Measurements from ENCODE around the gene TOMM40.
"Not testable (repeated sequence)": the region's sequence is repeated elsewhere in the genome, so short reads cannot be mapped to it uniquely, and the experiment has no call there.

TOMM40 gene

DNA sequence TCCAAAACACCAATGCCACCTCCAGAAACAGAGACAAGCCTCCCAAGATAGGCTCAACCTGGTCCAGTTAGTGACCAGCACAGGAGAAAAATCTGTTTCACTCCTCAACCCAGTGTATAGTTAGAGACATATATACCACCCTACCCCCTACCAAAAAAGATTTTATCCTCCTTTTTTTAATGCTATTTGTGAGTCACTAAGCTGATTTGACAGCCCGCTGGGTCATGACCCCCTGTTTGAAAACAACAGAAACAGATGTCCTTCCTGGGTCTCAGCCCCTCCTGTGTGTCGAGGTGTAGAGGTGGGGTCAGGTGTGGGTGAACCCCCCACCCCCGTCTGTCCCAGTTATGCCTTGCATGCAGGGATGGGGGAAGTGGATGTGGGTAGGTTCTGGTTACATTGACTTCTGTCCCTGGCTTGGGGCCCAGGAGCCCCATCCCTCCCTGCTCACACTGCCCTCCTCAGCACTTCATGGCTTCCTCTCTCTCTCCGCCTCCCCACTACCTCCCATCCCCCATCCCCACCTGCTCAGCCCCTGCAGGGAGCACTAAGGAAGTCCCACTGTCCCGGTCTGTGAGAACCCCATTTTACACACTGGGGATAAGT, 14.0 kb upstream of the TOMM40 start:
- TF ChIP-seq PKNOX1 (IDR thresholded peaks at IDR 0.05) (no peak), SUZ12 (IDR thresholded peaks at IDR 0.05) (no peak), HDGF (IDR thresholded peaks at IDR 0.05; ENCODE audit: borderline replicate concordance) (no peak), TARDBP (IDR thresholded peaks at IDR 0.05) (no peak), L3MBTL2 (conservative IDR thresholded peaks at IDR 0.05) (no peak), FOXA1 (IDR thresholded peaks at IDR 0.05) (no peak), BHLHE40 (IDR thresholded peaks at IDR 0.05; ENCODE audit: borderline replicate concordance) (no peak), NFRKB (IDR thresholded peaks at IDR 0.05) (no peak), ARNT (IDR thresholded peaks at IDR 0.05) (no peak), SP1 (IDR thresholded peaks at IDR 0.05) (no peak), FOXM1 (IDR thresholded peaks at IDR 0.05; ENCODE audit: borderline replicate concordance) (no peak), ZNF384 (IDR thresholded peaks at IDR 0.05) (no peak), CTBP1 (IDR thresholded peaks at IDR 0.05; ENCODE audit: borderline replicate concordance) (no peak), LEF1 (IDR thresholded peaks at IDR 0.05; ENCODE audit: borderline replicate concordance) (no peak), ELF4 (IDR thresholded peaks at IDR 0.05) (no peak)
- POLR2A ChIA-PET, result interaction anchor here (1.0 to 4.0 kb wide), 2 partner anchors 11 to 13 kb away, joined by 4 to 15 read pairs; partner anchors contain the start of gene TOMM40

DNA sequence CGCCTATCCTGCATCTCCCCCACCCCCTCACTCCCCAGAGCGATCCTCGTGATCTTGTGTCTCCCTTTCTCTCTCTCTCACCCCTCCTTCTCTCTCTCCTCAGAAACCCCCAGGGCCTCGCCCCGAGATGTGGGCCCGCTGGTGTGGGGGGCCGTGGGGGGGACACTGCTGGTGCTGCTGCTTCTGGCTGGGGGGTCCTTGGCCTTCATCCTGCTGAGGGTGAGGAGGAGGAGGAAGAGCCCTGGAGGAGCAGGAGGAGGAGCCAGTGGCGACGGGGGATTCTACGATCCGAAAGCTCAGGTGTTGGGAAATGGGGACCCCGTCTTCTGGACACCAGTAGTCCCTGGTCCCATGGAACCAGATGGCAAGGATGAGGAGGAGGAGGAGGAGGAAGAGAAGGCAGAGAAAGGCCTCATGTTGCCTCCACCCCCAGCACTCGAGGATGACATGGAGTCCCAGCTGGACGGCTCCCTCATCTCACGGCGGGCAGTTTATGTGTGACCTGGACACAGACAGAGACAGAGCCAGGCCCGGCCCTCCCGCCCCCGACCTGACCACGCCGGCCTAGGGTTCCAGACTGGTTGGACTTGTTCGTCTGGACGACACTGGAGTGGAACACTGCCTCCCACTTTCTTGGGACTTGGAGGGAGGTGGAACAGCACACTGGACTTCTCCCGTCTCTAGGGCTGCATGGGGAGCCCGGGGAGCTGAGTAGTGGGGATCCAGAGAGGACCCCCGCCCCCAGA, 12.8 kb upstream of the TOMM40 start:
- TF ChIP-seq ZNF384 (IDR thresholded peaks at IDR 0.05) (no peak), ARNT (IDR thresholded peaks at IDR 0.05) (no peak), L3MBTL2 (conservative IDR thresholded peaks at IDR 0.05) (no peak), NFRKB (IDR thresholded peaks at IDR 0.05) (no peak), SUZ12 (IDR thresholded peaks at IDR 0.05) (no peak), HDGF (IDR thresholded peaks at IDR 0.05; ENCODE audit: borderline replicate concordance) (no peak), CTBP1 (IDR thresholded peaks at IDR 0.05; ENCODE audit: borderline replicate concordance) (no peak), FOXM1 (IDR thresholded peaks at IDR 0.05; ENCODE audit: borderline replicate concordance) (no peak), FOXK2 (IDR thresholded peaks at IDR 0.05) (no peak), TARDBP (IDR thresholded peaks at IDR 0.05) (no peak), ELF4 (IDR thresholded peaks at IDR 0.05) (no peak), LEF1 (IDR thresholded peaks at IDR 0.05; ENCODE audit: borderline replicate concordance) (no peak), BHLHE40 (IDR thresholded peaks at IDR 0.05; ENCODE audit: borderline replicate concordance) (no peak), FOXA1 (IDR thresholded peaks at IDR 0.05) (no peak), SP1 (IDR thresholded peaks at IDR 0.05) (no peak), PKNOX1 (IDR thresholded peaks at IDR 0.05) (no peak)
- POLR2A ChIA-PET, result no interaction called here
- CTCF ChIA-PET, result no interaction called here
- DNase-seq (ENCODE audit: extremely low spot score), result no peak

More for the DNA sequence above, 14.0 kb upstream of the TOMM40 start:
- CTCF ChIA-PET, result no interaction called here
- no peak for DNase-seq (ENCODE audit: extremely low spot score)

DNA sequence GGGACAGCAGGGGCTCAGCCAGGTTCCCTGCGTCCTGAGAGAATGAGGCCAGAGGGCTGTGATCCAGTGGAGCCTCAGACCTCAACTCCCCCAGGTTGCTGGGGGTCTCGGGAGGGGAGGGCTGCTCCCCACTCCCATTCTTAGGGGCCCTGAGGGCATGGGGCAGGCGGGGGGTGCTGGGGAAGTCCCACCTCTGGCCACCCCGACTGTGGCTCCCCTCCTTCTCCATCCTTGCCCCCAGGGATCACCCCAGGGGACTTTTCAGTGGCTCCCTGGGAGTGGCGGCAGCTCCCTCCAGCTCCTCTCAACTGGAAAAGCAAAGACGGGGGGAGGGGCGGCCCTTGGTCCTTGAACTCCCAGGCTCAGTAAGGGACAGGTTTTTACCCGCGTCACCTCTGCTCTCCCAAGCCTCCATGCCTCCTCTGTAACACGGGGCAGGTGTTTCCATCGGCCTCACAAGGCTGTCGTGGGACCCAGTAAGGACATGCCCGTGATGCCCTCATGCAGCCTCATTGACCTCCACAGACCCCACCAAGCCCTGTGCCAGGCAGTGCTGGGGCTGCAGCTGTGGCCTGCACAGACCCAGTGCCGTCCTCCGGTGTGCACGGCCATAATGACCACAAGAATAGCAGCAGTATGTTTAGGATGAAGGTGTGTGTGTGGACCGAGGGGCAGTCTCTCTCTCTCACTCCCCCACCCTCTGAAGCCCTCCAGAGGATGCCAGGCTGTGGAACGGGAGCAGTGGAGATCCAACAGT, 11.6 kb upstream of the TOMM40 start:
- no peak for DNase-seq (ENCODE audit: extremely low spot score)
- POLR2A ChIA-PET, result no interaction called here
- TF ChIP-seq L3MBTL2 (conservative IDR thresholded peaks at IDR 0.05) (no peak), CTBP1 (IDR thresholded peaks at IDR 0.05; ENCODE audit: borderline replicate concordance) (no peak), FOXK2 (IDR thresholded peaks at IDR 0.05) (no peak), FOXM1 (IDR thresholded peaks at IDR 0.05; ENCODE audit: borderline replicate concordance) (no peak), PKNOX1 (IDR thresholded peaks at IDR 0.05) (no peak), ZNF384 (IDR thresholded peaks at IDR 0.05) (no peak), ARNT (IDR thresholded peaks at IDR 0.05) (no peak), ELF4 (IDR thresholded peaks at IDR 0.05) (no peak)
- CTCF ChIA-PET, result no interaction called here

DNA sequence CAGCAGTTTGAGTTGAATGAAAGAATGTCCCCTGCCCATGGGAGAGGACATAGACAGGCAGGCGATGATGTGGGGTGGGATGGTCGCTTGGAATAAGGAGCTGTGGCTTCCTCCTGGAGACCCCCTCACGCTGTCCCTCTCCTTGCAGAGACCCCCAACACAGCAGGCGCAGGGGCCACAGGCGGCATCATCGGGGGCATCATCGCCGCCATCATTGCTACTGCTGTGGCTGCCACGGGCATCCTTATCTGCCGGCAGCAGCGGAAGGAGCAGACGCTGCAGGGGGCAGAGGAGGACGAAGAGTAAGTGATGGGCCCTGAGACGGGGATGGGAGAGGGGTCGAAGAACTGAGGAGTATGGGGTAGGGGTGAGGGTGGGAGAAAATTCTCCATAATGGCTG, 9.0 kb upstream of the TOMM40 start:
- no peak for DNase-seq (ENCODE audit: extremely low spot score)
- POLR2A ChIA-PET, result no interaction called here
- TF ChIP-seq ELF4 (IDR thresholded peaks at IDR 0.05) (no peak), HDGF (IDR thresholded peaks at IDR 0.05; ENCODE audit: borderline replicate concordance) (no peak), FOXM1 (IDR thresholded peaks at IDR 0.05; ENCODE audit: borderline replicate concordance) (no peak), FOXA1 (IDR thresholded peaks at IDR 0.05) (no peak), ZNF384 (IDR thresholded peaks at IDR 0.05) (no peak), SUZ12 (IDR thresholded peaks at IDR 0.05) (no peak)
- CTCF ChIA-PET, result no interaction called here

DNA sequence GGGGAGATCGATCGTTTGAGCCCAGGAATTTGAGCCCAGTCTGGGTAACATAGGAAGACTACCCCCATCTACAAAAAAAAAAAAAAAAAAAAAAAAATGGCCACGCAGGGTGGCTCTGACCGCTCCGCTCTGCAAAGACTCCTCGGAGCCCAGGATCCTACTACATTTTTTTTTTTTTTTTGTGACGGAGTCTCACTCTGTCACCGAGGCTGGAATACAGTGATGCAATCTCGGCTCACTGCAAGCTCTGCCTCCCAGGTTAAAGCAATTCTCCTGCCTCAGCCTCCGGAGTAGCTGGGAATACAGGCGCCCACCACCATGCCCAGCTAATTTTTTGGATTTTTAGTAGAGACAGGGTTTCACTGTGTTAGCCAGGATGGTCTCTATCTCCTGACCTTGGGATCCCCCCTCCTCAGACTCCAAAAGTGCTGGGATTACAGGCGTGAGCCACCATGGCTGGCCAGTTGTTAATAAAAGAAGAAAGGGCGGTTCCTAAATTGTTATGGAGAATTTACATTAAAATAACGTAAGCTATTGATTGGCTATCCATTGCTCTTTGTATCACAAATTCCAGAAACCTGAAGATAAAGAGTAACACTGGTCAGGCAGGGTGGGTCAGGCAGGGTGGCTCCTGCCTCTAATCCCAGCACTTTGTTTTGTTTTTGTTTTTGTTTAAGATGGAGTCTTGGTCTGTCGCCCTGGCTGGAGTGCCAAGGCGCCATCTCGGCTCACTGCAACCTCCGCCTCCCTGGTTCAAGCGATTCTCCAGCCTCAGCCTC, 8.2 kb upstream of the TOMM40 start:
- POLR2A ChIA-PET, result interaction anchor here (1.7 kb wide), 1 partner anchor 37 kb away, joined by 3 read pairs; the partner anchor contains the start of gene NECTIN2
- CTCF ChIA-PET; DNase-seq (ENCODE audit: extremely low spot score): not testable (repeated sequence)
